HCT116 (cell line): ENCODE results near the gene MACROH2A1. TPM values are rescaled to one million over a fixed set of nuclear protein-coding genes. Genes with fewer than 3 reads are reported as not detected.
A peak's percentile ranks its signal among the peaks of the same experiment; 100 is the strongest.

Experiments used
- ATAC-seq: fragments of 200-7000 bp; cut with Tn5 transposase; 2 replicates; pipeline ENCODE4 v1.9.1; 2020; ENCODE audit warnings: mild to moderate bottlenecking, moderate library complexity
- BruUV-seq: library from RNA; stranded (reverse); fragments of 400-500 nt; replicated peaks from 2 replicates; lab custom pipeline; 2021; lab: Mats Ljungman, UMichigan
- CTCF ChIA-PET: fragments of 300-600 bp; sonication (Branson Sonifier 250); formaldehyde crosslinking; loops from one replicate; lab custom pipeline; 2021; ENCODE audit warnings: antibody characterized with exemption; lab: Charles Lee
- POLR2A ChIA-PET: fragments of 300-600, 350-600 bp; sonication (Branson Sonifier 250); formaldehyde crosslinking; loops from one replicate; lab custom pipeline; 2021; ENCODE audit warnings: antibody characterized with exemption; lab: Charles Lee
- RAD21 ChIA-PET, 2 experiments: fragments of 300-600 bp; sonication (Branson Sonifier 250); formaldehyde crosslinking; loops; one replicate each; lab custom pipeline; 2023; ENCODE audit warnings: low total read pairs in 2 of 2; ENCODE audit not compliant: uncharacterized antibody in 2 of 2, unreplicated experiment in 2 of 2, low non-redundant PET in 1 of 2; lab: Charles Lee
- DNase-seq: peaks from one replicate; pipeline ENCODE4 v3.0.0-alpha.2; 2010; ENCODE audit warnings: low read depth, low spot score
- H2AFZ ChIP-seq: fragments of 200-600 bp; shearing (Covaris generic), sonication (generic); 2 replicates; pipeline ENCODE4 v1.6.1; 2017; ENCODE audit warnings: low read depth, mixed run types, mixed read lengths, antibody characterized with exemption, low read length; ENCODE audit not compliant: poor library complexity, severe bottlenecking
- H3K27ac ChIP-seq: 2 replicates; pipeline ENCODE4 v1.5.1; 2012; ENCODE audit warnings: low read depth, low read length
- H3K27me3 ChIP-seq: fragments of 200-600 bp; sonication (generic); 2 replicates; pipeline ENCODE4 v1.6.1; 2016; ENCODE audit warnings: mixed run types, low read length, mixed read lengths; ENCODE audit not compliant: insufficient read depth
- H3K36me3 ChIP-seq, 2 experiments: fragments of 200-500 bp in 1 of 2; fragments of 200-600 bp in 1 of 2; sonication (Bioruptor generic) in 1 of 2; sonication (generic) in 1 of 2; 2 replicates each; pipeline versions ENCODE4 v1.5.1 to v1.6.1; 2014 to 2016; ENCODE audit warnings: low read length in 2 of 2, inconsistent platforms in 1 of 2, mixed read lengths in 1 of 2, mixed run types in 1 of 2; ENCODE audit not compliant: insufficient read depth in 2 of 2, control insufficient read depth in 1 of 2
- H3K4me1 ChIP-seq, 2 experiments: fragments of 200-600 bp in 1 of 2; sonication (generic) in 1 of 2; 2 replicates each; pipeline versions ENCODE4 v1.5.1 to v1.6.1; 2012 to 2017; ENCODE audit warnings: low read length in 2 of 2, inconsistent platforms in 1 of 2, mild to moderate bottlenecking in 1 of 2, mixed read lengths in 1 of 2, mixed run types in 1 of 2, moderate library complexity in 1 of 2; ENCODE audit not compliant: insufficient read depth in 2 of 2, control insufficient read depth in 1 of 2
- H3K4me2 ChIP-seq: fragments of 200-600 bp; sonication (generic); 2 replicates; pipeline ENCODE4 v1.6.1; 2017; ENCODE audit warnings: mixed run types, low read length, mixed read lengths
- H3K4me3 ChIP-seq, 2 experiments: fragments of 200-600 bp in 1 of 2; sonication (generic) in 1 of 2; replicated peaks in 1 of 2; 2 replicates each; pipeline ENCODE4 v1.5.1; 2011 to 2016; ENCODE audit warnings: low read length in 2 of 2, control low read depth in 1 of 2, low read depth in 1 of 2, mild to moderate bottlenecking in 1 of 2, mixed read lengths in 1 of 2, mixed run types in 1 of 2
- H3K79me2 ChIP-seq: fragments of 200-600 bp; sonication (generic); 2 replicates; pipeline ENCODE4 v1.6.1; 2017; ENCODE audit warnings: mild to moderate bottlenecking, mixed run types, low read length, moderate library complexity, mixed read lengths; ENCODE audit not compliant: insufficient read depth
- H3K9ac ChIP-seq: fragments of 200-600 bp; sonication (generic); 2 replicates; pipeline ENCODE4 v1.6.1; 2016; ENCODE audit warnings: low read length, mixed read lengths
- H3K9me2 ChIP-seq: fragments of 200-600 bp; sonication (generic), shearing (Covaris generic); 2 replicates; pipeline ENCODE4 v1.6.1; 2017; ENCODE audit warnings: mixed run types, mild to moderate bottlenecking, moderate library complexity; ENCODE audit not compliant: insufficient read depth
- H3K9me3 ChIP-seq, 2 experiments: fragments of 200-500 bp in 1 of 2; fragments of 200-600 bp in 1 of 2; sonication (Bioruptor generic) in 1 of 2; sonication (generic) in 1 of 2; 2 replicates each; pipeline ENCODE4 v1.6.1; 2014 to 2017; ENCODE audit warnings: low read length in 2 of 2, mixed read lengths in 2 of 2, inconsistent platforms in 1 of 2, low read depth in 1 of 2, mild to moderate bottlenecking in 1 of 2, mixed run types in 1 of 2, moderate library complexity in 1 of 2; ENCODE audit not compliant: control insufficient read depth in 1 of 2, insufficient read depth in 1 of 2
- H4K20me1 ChIP-seq: fragments of 200-600 bp; sonication (generic), shearing (Covaris generic); 2 replicates; pipeline ENCODE4 v1.6.1; 2017; ENCODE audit warnings: mixed run types, mild to moderate bottlenecking, moderate library complexity; ENCODE audit not compliant: insufficient read depth
- CBX3 ChIP-seq: IDR thresholded peaks from 2 replicates; pipeline ENCODE4 v1.6.1; 2012; ENCODE audit warnings: low read depth
- CEBPB ChIP-seq: IDR thresholded peaks from 2 replicates; pipeline ENCODE4 v1.6.1; 2012; ENCODE audit warnings: low read depth
- EGR1 ChIP-seq: IDR thresholded peaks from 2 replicates; pipeline ENCODE4 v1.6.1; 2012; ENCODE audit warnings: low read depth
- ELF1 ChIP-seq: IDR thresholded peaks from 2 replicates; pipeline ENCODE4 v1.6.1; 2012; ENCODE audit warnings: low read depth, borderline replicate concordance
- EZH2 ChIP-seq: fragments of 200-600 bp; sonication (generic); IDR thresholded peaks from 2 replicates; pipeline ENCODE4 v1.6.1; 2017; ENCODE audit warnings: antibody characterized with exemption, mixed run types
- EZH2phosphoT487 ChIP-seq: fragments of 200-600 bp; IDR thresholded peaks from 2 replicates; pipeline ENCODE4 v1.6.1; 2018; ENCODE audit warnings: antibody characterized with exemption, borderline replicate concordance
- FOSL1 ChIP-seq: IDR thresholded peaks from 2 replicates; pipeline ENCODE4 v1.6.1; 2012; ENCODE audit warnings: low read depth
- JUND ChIP-seq: IDR thresholded peaks from 2 replicates; pipeline ENCODE4 v1.6.1; 2012
- POLR2AphosphoS5 ChIP-seq: IDR thresholded peaks from 2 replicates; pipeline ENCODE4 v1.6.1; 2011; ENCODE audit warnings: mild to moderate bottlenecking, low read depth, low read length, moderate library complexity
- SP1 ChIP-seq: IDR thresholded peaks from 2 replicates; pipeline ENCODE4 v1.6.1; 2012; ENCODE audit warnings: low read depth
- SRF ChIP-seq: IDR thresholded peaks from 2 replicates; pipeline ENCODE4 v1.6.1; 2012; ENCODE audit warnings: low read depth
- TCF7L2 ChIP-seq: IDR thresholded peaks from 2 replicates; pipeline ENCODE4 v1.7.0; 2011; ENCODE audit warnings: borderline replicate concordance, inconsistent platforms; ENCODE audit not compliant: insufficient read depth, insufficient read length; ENCODE audit errors: extremely low read depth
- intact Hi-C: fragments of 100-400 bp; cut with micrococcal nuclease; formaldehyde crosslinking; loops from 2 replicates; pipeline ENCODE4 v1.10.0; 2022
- total RNA-seq: library from RNA; stranded (reverse); gene quantifications from one replicate; pipeline ENCODE4 v1.2.1, GENCODE V29; 2021; ENCODE audit not compliant: unreplicated experiment
- TF ChIP-seq, protein P1 (sequence below): IDR thresholded peaks from 2 replicates; pipeline ENCODE4 v1.6.1; 2011; ENCODE audit warnings: mild to moderate bottlenecking, low read length, moderate library complexity; ENCODE audit not compliant: insufficient replicate concordance; ENCODE audit errors: extremely low read depth
- TF ChIP-seq, protein P2 (sequence below), 3 experiments: fragments of 200-600 bp in 1 of 3; sonication (generic) in 1 of 3; IDR thresholded peaks in 2 of 3; conservative IDR thresholded peaks in 1 of 3; 2 replicates each; pipeline ENCODE4 v1.5.1; 2012 to 2017; ENCODE audit warnings: low read depth in 2 of 3, low read length in 2 of 3, antibody characterized with exemption in 1 of 3, borderline replicate concordance in 1 of 3, control low read depth in 1 of 3, mild to moderate bottlenecking in 1 of 3, mixed read lengths in 1 of 3, mixed run types in 1 of 3, moderate library complexity in 1 of 3; ENCODE audit not compliant: insufficient read depth in 1 of 3
- TF ChIP-seq, protein P3 (sequence below): IDR thresholded peaks from 2 replicates; pipeline ENCODE4 v1.6.1; 2012
- TF ChIP-seq, protein P4 (sequence below): IDR thresholded peaks from 2 replicates; pipeline ENCODE4 v1.6.1; 2012

The MACROH2A1 gene
- total RNA-seq, 1 experiment from 2014 or later, result 218 TPM

DNA sequence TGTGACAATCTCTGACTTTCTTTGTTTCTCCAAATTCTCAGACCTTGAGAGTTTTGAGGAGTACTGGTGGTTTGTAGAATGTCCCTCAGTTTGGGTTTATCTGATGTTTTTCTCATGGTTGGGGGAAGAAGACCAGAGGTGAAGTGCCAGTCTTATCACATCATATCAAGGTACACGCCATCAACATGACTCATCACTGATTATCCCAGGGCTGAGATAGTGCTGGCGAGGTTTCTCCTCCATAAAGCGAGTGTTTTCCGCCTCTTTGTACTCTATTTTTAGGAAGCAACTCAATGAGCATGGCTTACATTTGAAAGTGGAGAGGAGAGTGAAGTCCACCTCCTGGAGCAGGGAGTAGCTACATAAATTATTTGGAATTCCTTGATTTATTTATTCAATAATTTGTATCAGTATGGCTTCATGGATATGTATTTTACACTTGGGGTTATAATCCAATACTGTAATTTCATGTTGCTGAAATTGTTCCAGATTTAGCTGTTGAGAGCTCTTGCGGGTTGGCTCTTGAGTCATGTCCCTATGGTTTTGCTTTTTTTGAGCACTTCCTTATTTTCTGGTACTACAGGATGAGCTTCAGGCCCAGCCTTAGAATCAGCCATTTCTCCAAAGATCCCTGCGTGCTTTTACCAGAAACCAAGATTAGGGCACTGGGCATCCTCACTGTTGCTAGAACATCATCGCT lies 24.3 kb upstream of the MACROH2A1 start:
- POLR2A ChIA-PET, result no interaction called here
- intact Hi-C loops, result no loop called here

DNA sequence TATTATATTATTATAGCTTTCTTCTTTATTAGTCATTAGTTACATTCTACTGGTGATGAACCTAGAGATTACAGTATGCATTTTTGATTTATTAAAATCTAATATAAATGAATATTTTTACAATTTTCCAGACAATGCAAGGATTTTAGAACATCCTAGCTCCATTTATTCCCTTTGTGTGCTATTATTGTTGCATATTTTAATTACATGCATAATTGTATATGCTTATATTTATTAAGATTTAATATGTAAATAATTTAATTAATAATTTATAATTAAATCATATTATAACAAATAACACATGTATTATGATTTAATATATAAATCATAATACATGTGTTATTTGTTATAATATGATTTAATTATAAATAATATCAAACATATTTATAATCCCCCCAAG lies 23.4 kb upstream of the MACROH2A1 start:
- CTCF ChIA-PET, result interaction anchor here (0.7 kb wide), 1 partner anchor 132 kb away, joined by 3 read pairs; no protein-coding TSS in a partner anchor
- POLR2A ChIA-PET, result no interaction called here
- no peak overlapping the region for H3K9ac ChIP-seq
- no peaks in the 10 kb centered on the region for H3K9me3 ChIP-seq
- H3K36me3 ChIP-seq, result no peaks in the 10 kb centered on the region
- no peak for TF ChIP-seq SRF
- TF ChIP-seq, protein P1, sequence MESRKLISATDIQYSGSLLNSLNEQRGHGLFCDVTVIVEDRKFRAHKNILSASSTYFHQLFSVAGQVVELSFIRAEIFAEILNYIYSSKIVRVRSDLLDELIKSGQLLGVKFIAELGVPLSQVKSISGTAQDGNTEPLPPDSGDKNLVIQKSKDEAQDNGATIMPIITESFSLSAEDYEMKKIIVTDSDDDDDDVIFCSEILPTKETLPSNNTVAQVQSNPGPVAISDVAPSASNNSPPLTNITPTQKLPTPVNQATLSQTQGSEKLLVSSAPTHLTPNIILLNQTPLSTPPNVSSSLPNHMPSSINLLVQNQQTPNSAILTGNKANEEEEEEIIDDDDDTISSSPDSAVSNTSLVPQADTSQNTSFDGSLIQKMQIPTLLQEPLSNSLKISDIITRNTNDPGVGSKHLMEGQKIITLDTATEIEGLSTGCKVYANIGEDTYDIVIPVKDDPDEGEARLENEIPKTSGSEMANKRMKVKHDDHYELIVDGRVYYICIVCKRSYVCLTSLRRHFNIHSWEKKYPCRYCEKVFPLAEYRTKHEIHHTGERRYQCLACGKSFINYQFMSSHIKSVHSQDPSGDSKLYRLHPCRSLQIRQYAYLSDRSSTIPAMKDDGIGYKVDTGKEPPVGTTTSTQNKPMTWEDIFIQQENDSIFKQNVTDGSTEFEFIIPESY, result no peak
- TF ChIP-seq, protein P2, sequence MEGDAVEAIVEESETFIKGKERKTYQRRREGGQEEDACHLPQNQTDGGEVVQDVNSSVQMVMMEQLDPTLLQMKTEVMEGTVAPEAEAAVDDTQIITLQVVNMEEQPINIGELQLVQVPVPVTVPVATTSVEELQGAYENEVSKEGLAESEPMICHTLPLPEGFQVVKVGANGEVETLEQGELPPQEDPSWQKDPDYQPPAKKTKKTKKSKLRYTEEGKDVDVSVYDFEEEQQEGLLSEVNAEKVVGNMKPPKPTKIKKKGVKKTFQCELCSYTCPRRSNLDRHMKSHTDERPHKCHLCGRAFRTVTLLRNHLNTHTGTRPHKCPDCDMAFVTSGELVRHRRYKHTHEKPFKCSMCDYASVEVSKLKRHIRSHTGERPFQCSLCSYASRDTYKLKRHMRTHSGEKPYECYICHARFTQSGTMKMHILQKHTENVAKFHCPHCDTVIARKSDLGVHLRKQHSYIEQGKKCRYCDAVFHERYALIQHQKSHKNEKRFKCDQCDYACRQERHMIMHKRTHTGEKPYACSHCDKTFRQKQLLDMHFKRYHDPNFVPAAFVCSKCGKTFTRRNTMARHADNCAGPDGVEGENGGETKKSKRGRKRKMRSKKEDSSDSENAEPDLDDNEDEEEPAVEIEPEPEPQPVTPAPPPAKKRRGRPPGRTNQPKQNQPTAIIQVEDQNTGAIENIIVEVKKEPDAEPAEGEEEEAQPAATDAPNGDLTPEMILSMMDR (IDR thresholded peaks at IDR 0.05 in 2 of 3, conservative IDR thresholded peaks at IDR 0.05 in 1 of 3; ENCODE audit: borderline replicate concordance in 1 of 3, insufficient read depth in 1 of 3, low read depth in 2 of 3, low read length in 2 of 3), result no peak
- no peak for TF ChIP-seq CEBPB
- TF ChIP-seq TCF7L2, result no peak
- TF ChIP-seq EZH2phosphoT487, result no peak
- TF ChIP-seq EGR1, result no peak
- TF ChIP-seq ELF1, result no peak
- TF ChIP-seq, all 23 proteins: peak for 0
- H3K4me2 ChIP-seq, result no peak overlapping the region; the same call in 1 of the 2 replicates
- no peak overlapping the region for H2AFZ ChIP-seq
- no peaks in the 10 kb centered on the region for H3K27me3 ChIP-seq
- no peak for DNase-seq
- no peaks in the 10 kb centered on the region for H3K79me2 ChIP-seq
- no peaks in the 10 kb centered on the region for H4K20me1 ChIP-seq
- H3K9me2 ChIP-seq, result no peaks in the 10 kb centered on the region
- no TSS peak for BruUV-seq
- intact Hi-C loops, result no loop called here
- no peak overlapping the region for H3K4me3 ChIP-seq
- H3K27ac ChIP-seq, result no peak overlapping the region
- RAD21 ChIA-PET, result no interaction called here
- no peak for ATAC-seq
- peaks cover 9 to 23% of the 10 kb centered on the region in 2 experiments; a peak in 3 of 4 replicates for H3K4me1 ChIP-seq

More for the DNA sequence above, 24.3 kb upstream of the MACROH2A1 start:
- TF ChIP-seq POLR2AphosphoS5 (no peak), CBX3 (peak; percentile 58; the same call in 1 of the 2 replicates), EZH2 (no peak), JUND (peak; percentile 79), SP1 (peak; percentile 47), FOSL1 (peak; percentile 79)
- TF ChIP-seq, protein P3, sequence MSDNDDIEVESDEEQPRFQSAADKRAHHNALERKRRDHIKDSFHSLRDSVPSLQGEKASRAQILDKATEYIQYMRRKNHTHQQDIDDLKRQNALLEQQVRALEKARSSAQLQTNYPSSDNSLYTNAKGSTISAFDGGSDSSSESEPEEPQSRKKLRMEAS, result 0 out of 2 replicates have a peak, but pooled peaks have one; percentile 33
- TF ChIP-seq, protein P4, sequence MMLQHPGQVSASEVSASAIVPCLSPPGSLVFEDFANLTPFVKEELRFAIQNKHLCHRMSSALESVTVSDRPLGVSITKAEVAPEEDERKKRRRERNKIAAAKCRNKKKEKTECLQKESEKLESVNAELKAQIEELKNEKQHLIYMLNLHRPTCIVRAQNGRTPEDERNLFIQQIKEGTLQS, result peak; percentile 61
- H3K4me3 ChIP-seq, result peak overlapping the region in 1 of 2 experiments; percentile 42; a peak in 2 of 4 replicates
- H3K9me2 ChIP-seq, result no peaks in the 10 kb centered on the region
- ChIA-PET CTCF (interaction anchor here (1.2 kb wide), 1 partner anchor 11 kb away, joined by 6 read pairs; no protein-coding TSS in a partner anchor), RAD21 (no interaction called here)
- H3K9ac ChIP-seq, result peak overlapping the region; percentile 17
- H2AFZ ChIP-seq, result peak overlapping the region; percentile 100
- DNase-seq (peak; percentile 29), ATAC-seq (peak; percentile 82)
- H3K9me3 ChIP-seq, result no peaks in the 10 kb centered on the region
- H3K79me2 ChIP-seq, result no peaks in the 10 kb centered on the region
- no TSS peak for BruUV-seq
- H3K27me3 ChIP-seq, result no peaks in the 10 kb centered on the region
- peak overlapping the region; percentile 2; the same call in 1 of the 2 replicates for H3K27ac ChIP-seq
- H3K4me2 ChIP-seq, result peak overlapping the region; percentile 74
- no peaks in the 10 kb centered on the region for H4K20me1 ChIP-seq
- H3K4me1 ChIP-seq, result peaks cover 9 to 23% of the 10 kb centered on the region in 2 experiments; a peak in 3 of 4 replicates
- no peaks in the 10 kb centered on the region for H3K36me3 ChIP-seq
